ENCODE data around the gene ELF5.

GRCh38 chr11:34445956-34446355 lies 67.6 kb downstream of the ELF5 start:
- no peak for TF ChIP-seq CTCF (IDR thresholded peaks at IDR 0.05)
- no peak for TF ChIP-seq ZFX (IDR thresholded peaks at IDR 0.05; ENCODE audit: borderline replicate concordance)
